Kidney glomerular epithelial cell (primary cell): Measurements from ENCODE around the gene PSTK.

Source experiments
- DNase-seq: peaks from one replicate; lab custom pipeline; 2025; lab: John Stamatoyannopoulos, UW

The PSTK gene

GRCh38 chr10:122980209-122981065, at the start of gene PSTK:
Gene PSTK (plus strand): TSS chr10:122980401. CDS start chr10:122980480, 79 bp downstream.
- DNase-seq: peak; percentile 87

- peak; percentile 23 for DNase-seq
Observed at GRCh38 chr10:122931088-122931906, 48.9 kb upstream of the PSTK start.

GRCh38 chr10:122939133-122939855, 40.9 kb upstream of the PSTK start:
- DNase-seq: no peak

GRCh38 chr10:122939856-122940543, 40.2 kb upstream of the PSTK start:
- no peak for DNase-seq

- DNase-seq: no peak
Observed at GRCh38 chr10:122949296-122949695, 30.9 kb upstream of the PSTK start.

GRCh38 chr10:122953902-122954730, 26.1 kb upstream of the PSTK start, which contains the start of gene C10orf88:
Gene C10orf88 (minus strand): TSS chr10:122954227. CDS start chr10:122954178, 49 bp downstream.
- peak; percentile 99 for DNase-seq

GRCh38 chr10:122954731-122955050, 25.5 kb upstream of the PSTK start:
- no peak for DNase-seq

- DNase-seq: no peak
Observed at GRCh38 chr10:122955892-122956291, 24.3 kb upstream of the PSTK start.

GRCh38 chr10:122957474-122957873, 22.7 kb upstream of the PSTK start:
- DNase-seq: no peak

GRCh38 chr10:122962405-122962804, 17.8 kb upstream of the PSTK start:
- no peak for DNase-seq

- no peak for DNase-seq
Observed at GRCh38 chr10:122966879-122967278, 13.3 kb upstream of the PSTK start.

- DNase-seq: no peak
Observed at GRCh38 chr10:122968698-122969097, 11.5 kb upstream of the PSTK start.

GRCh38 chr10:122974023-122974422, 6.2 kb upstream of the PSTK start:
- no peak for DNase-seq

GRCh38 chr10:122974543-122975064, 5.6 kb upstream of the PSTK start:
- DNase-seq: no peak

GRCh38 chr10:122981066-122981464, 864 bp downstream of the PSTK start:
- peak; percentile 16 for DNase-seq

GRCh38 chr10:122983898-122984297, 3.7 kb downstream of the PSTK start:
- no peak for DNase-seq

- DNase-seq: no peak
Observed at GRCh38 chr10:122984708-122985107, 4.5 kb downstream of the PSTK start.

- DNase-seq: no peak
Observed at GRCh38 chr10:122986335-122986734, 6.1 kb downstream of the PSTK start.

- DNase-seq: no peak
Observed at GRCh38 chr10:122988501-122988900, 8.3 kb downstream of the PSTK start.

GRCh38 chr10:122990278-122990677, 10.1 kb downstream of the PSTK start:
- DNase-seq: no peak
